ENCODE results near the gene FGF1.
A peak's percentile ranks its signal among the peaks of the same experiment; 100 is the strongest.

Gene FGF1

GRCh38 chr5:142685418-142686209 lies at the start of gene FGF1:
FGF1 (minus strand) TSS chr5:142686090; CDS start chr5:142614127, 71,963 bp downstream.
- DNase-seq, result no peak

- no peak for DNase-seq
Observed at GRCh38 chr5:142727735-142728047, 41.8 kb upstream of the FGF1 start.

GRCh38 chr5:142726188-142726731 lies 40.4 kb upstream of the FGF1 start:
- DNase-seq, result no peak

GRCh38 chr5:142725231-142726187 lies 39.6 kb upstream of the FGF1 start:
- DNase-seq, result no peak

- DNase-seq, result no peak
Observed at GRCh38 chr5:142724821-142725220, 38.9 kb upstream of the FGF1 start.

GRCh38 chr5:142722896-142723295 lies 37.0 kb upstream of the FGF1 start:
- no peak for DNase-seq

- DNase-seq, result no peak
Observed at GRCh38 chr5:142722146-142722545, 36.3 kb upstream of the FGF1 start.

GRCh38 chr5:142720641-142721271 lies 34.9 kb upstream of the FGF1 start:
- DNase-seq, result no peak

- DNase-seq, result no peak
Observed at GRCh38 chr5:142719836-142720370, 34.0 kb upstream of the FGF1 start.

GRCh38 chr5:142717582-142718215 lies 31.8 kb upstream of the FGF1 start:
- peak; percentile 64 for DNase-seq

GRCh38 chr5:142716963-142717362 lies 31.1 kb upstream of the FGF1 start:
- DNase-seq, result peak; percentile 62

- DNase-seq, result no peak
Observed at GRCh38 chr5:142715291-142715690, 29.4 kb upstream of the FGF1 start.

GRCh38 chr5:142713121-142713706 lies 27.3 kb upstream of the FGF1 start:
- peak; percentile 91 for DNase-seq

- no peak for DNase-seq
Observed at GRCh38 chr5:142703153-142703552, 17.3 kb upstream of the FGF1 start.

GRCh38 chr5:142701673-142702311 lies 15.9 kb upstream of the FGF1 start:
- no peak for DNase-seq

- DNase-seq, result no peak
Observed at GRCh38 chr5:142700566-142700965, 14.7 kb upstream of the FGF1 start.

GRCh38 chr5:142699184-142699720 lies 13.4 kb upstream of the FGF1 start:
- peak; percentile 94 for DNase-seq

- no peak for DNase-seq
Observed at GRCh38 chr5:142698447-142699183, 12.7 kb upstream of the FGF1 start.

- DNase-seq, result peak; percentile 77
Observed at GRCh38 chr5:142697356-142698255, 11.7 kb upstream of the FGF1 start.
